Measurements from ENCODE around the gene ACTN4. TPM values are rescaled to one million over a fixed set of nuclear protein-coding genes. Genes with fewer than 3 reads are reported as not detected.

Gene ACTN4
- total RNA-seq, 1 experiment from 2014 or later: 399 TPM

Other genes starting within 250 kb of the ACTN4 start
- gene FAM98C, start 244.6 kb upstream of the ACTN4 start, total RNA-seq (2014; rRNA removed; shearing (Covaris generic)): 22.9 and 41.5 TPM in 2 replicates
- gene RASGRP4, start 221.4 kb upstream of the ACTN4 start, total RNA-seq (2014; rRNA removed; shearing (Covaris generic)): not detected in 2 replicates
- not detected in 2 replicates for gene RYR1, start 214.0 kb upstream of the ACTN4 start, total RNA-seq (2014; rRNA removed; shearing (Covaris generic))
- gene MAP4K1, start 29.7 kb upstream of the ACTN4 start, total RNA-seq (2014; rRNA removed; shearing (Covaris generic)): not detected in 2 replicates
- gene EIF3K, start 28.5 kb upstream of the ACTN4 start, total RNA-seq (2014; rRNA removed; shearing (Covaris generic)): 353 and 543 TPM in 2 replicates
- not detected in 2 replicates for gene CAPN12, start 96.8 kb downstream of the ACTN4 start, total RNA-seq (2014; rRNA removed; shearing (Covaris generic))
- gene LGALS7, start 125.9 kb downstream of the ACTN4 start, total RNA-seq (2014; rRNA removed; shearing (Covaris generic)): not detected in 2 replicates
- not detected in 2 replicates for gene LGALS7B, start 141.6 kb downstream of the ACTN4 start, total RNA-seq (2014; rRNA removed; shearing (Covaris generic))
- not detected in 2 replicates for gene LGALS4, start 165.3 kb downstream of the ACTN4 start, total RNA-seq (2014; rRNA removed; shearing (Covaris generic))
- gene ECH1, start 184.1 kb downstream of the ACTN4 start, total RNA-seq (2014; rRNA removed; shearing (Covaris generic)): 48.3 and 64.8 TPM in 2 replicates
- 266 and 343 TPM in 2 replicates for gene HNRNPL, start 202.3 kb downstream of the ACTN4 start, total RNA-seq (2014; rRNA removed; shearing (Covaris generic))
- 0.84 TPM in 1 of 2 replicates, not detected in the other for gene RINL, start 230.6 kb downstream of the ACTN4 start, total RNA-seq (2014; rRNA removed; shearing (Covaris generic))

Data from SJSA1 (cell line).